HepG2 (cell line): ENCODE results near the gene CDHR5. TPM values are rescaled to one million over a fixed set of nuclear protein-coding genes. Genes with fewer than 3 reads are reported as not detected.

Source experiments
- DMAP1 ChIP-seq: IDR thresholded peaks from 2 replicates; pipeline ENCODE4 v1.6.1; 2016
- FOXA3 ChIP-seq: IDR thresholded peaks from 2 replicates; pipeline ENCODE4 v1.6.1; 2016; ENCODE audit warnings: missing genetic modification reagents, missing compliant biosample characterization
- FOXM1 ChIP-seq: sonication (generic); formaldehyde crosslinking; IDR thresholded peaks from 2 replicates; pipeline ENCODE4 v1.5.0; 2020; ENCODE audit warnings: missing genetic modification reagents
- GTF3A ChIP-seq: sonication (generic); formaldehyde crosslinking; conservative IDR thresholded peaks from 2 replicates; pipeline ENCODE4 v1.4.0; 2020; ENCODE audit warnings: mild to moderate bottlenecking, missing genetic modification reagents
- JUND ChIP-seq: sonication (generic); formaldehyde crosslinking; IDR thresholded peaks from 2 replicates; pipeline ENCODE4 v1.8.0; 2022; ENCODE audit warnings: mild to moderate bottlenecking, missing genetic modification reagents
- NFE2L1 ChIP-seq: sonication (generic); formaldehyde crosslinking; IDR thresholded peaks from 2 replicates; pipeline ENCODE4 v1.4.0; 2020; ENCODE audit warnings: missing genetic modification reagents, mild to moderate bottlenecking, borderline replicate concordance
- NR2F1 ChIP-seq, 2 experiments: fragments of 450-650 bp in 1 of 2; formaldehyde crosslinking in 1 of 2; IDR thresholded peaks; 2 replicates each; pipeline versions ENCODE4 v1.5.0 to v1.6.1; 2016 to 2020; ENCODE audit warnings: mild to moderate bottlenecking in 1 of 2, missing compliant biosample characterization in 1 of 2, missing genetic modification reagents in 1 of 2, moderate library complexity in 1 of 2
- PHF8 ChIP-seq: sonication (generic); formaldehyde crosslinking; IDR thresholded peaks from 2 replicates; pipeline ENCODE4 v1.5.0; 2020; ENCODE audit warnings: missing genetic modification reagents
- SIX4 ChIP-seq: sonication (generic); formaldehyde crosslinking; IDR thresholded peaks from 2 replicates; pipeline ENCODE4 v1.4.0; 2020; ENCODE audit warnings: missing genetic modification reagents
- SMAD9 ChIP-seq: sonication (generic); formaldehyde crosslinking; IDR thresholded peaks from 2 replicates; pipeline ENCODE4 v1.5.1; 2020; ENCODE audit warnings: mild to moderate bottlenecking, missing genetic modification reagents
- TARDBP ChIP-seq: sonication (generic); formaldehyde crosslinking; IDR thresholded peaks from 2 replicates; pipeline ENCODE4 v1.8.0; 2022; ENCODE audit warnings: mild to moderate bottlenecking, missing genetic modification reagents
- ZBTB3 ChIP-seq: sonication (generic); formaldehyde crosslinking; IDR thresholded peaks from 2 replicates; pipeline ENCODE4 v1.4.0; 2020; ENCODE audit warnings: low read depth, mild to moderate bottlenecking, moderate library complexity, missing genetic modification reagents, borderline replicate concordance
- ZBTB8A ChIP-seq: sonication (generic); formaldehyde crosslinking; IDR thresholded peaks from 2 replicates; pipeline ENCODE4 v1.4.0; 2020; ENCODE audit warnings: mild to moderate bottlenecking, low read depth, missing genetic modification reagents, borderline replicate concordance
- ZFX ChIP-seq: sonication (generic); formaldehyde crosslinking; IDR thresholded peaks from 2 replicates; pipeline ENCODE4 v1.4.0; 2020; ENCODE audit warnings: mild to moderate bottlenecking, low read depth, missing genetic modification reagents, moderate library complexity
- ZNF253 ChIP-seq: sonication (generic); formaldehyde crosslinking; IDR thresholded peaks from 2 replicates; pipeline ENCODE4 v1.8.0; 2022; ENCODE audit warnings: mild to moderate bottlenecking, missing genetic modification reagents, borderline replicate concordance
- ZNF615 ChIP-seq: sonication (generic); formaldehyde crosslinking; IDR thresholded peaks from 2 replicates; pipeline ENCODE4 v1.5.0; 2020; ENCODE audit warnings: mild to moderate bottlenecking, missing genetic modification reagents, borderline replicate concordance
- ZNF616 ChIP-seq: sonication (generic); formaldehyde crosslinking; IDR thresholded peaks from 2 replicates; pipeline ENCODE4 v1.5.0; 2020; ENCODE audit warnings: low read depth, mild to moderate bottlenecking, missing genetic modification reagents
- polyA plus RNA-seq, 8 experiments: library from polyadenylated mRNA; depleted of rRNA in 3 of 8; stranded (reverse) in 7 of 8; unstranded in 1 of 8; fragments of >200 nt; fragmentation: Illumina TruSeq in 4 of 8; extraction: Trizol in 4 of 8; gene quantifications; 2 replicates each; pipeline versions ENCODE4 v1.2.1 to v1.2.3, GENCODE V29; 2011 to 2016; ENCODE audit warnings: low read depth in 4 of 8, missing spikeins in 1 of 8, mixed read lengths in 1 of 8; ENCODE audit not compliant: insufficient read depth in 1 of 8
- total RNA-seq, 5 experiments: library from RNA; depleted of rRNA; stranded (reverse); fragments of >200 nt; fragmentation: Illumina TruSeq; extraction: Trizol; gene quantifications; 2 replicates each; pipeline ENCODE4 v1.2.3, GENCODE V29; 2016; ENCODE audit warnings: low read depth in 1 of 5
- TF ChIP-seq, protein P1 (sequence below): sonication (generic); formaldehyde crosslinking; IDR thresholded peaks from 2 replicates; pipeline ENCODE4 v1.4.0; 2020; ENCODE audit warnings: mild to moderate bottlenecking, missing genetic modification reagents, borderline replicate concordance
- TF ChIP-seq, protein P2 (sequence below): IDR thresholded peaks from 2 replicates; pipeline ENCODE4 v1.6.1; 2016; ENCODE audit warnings: low read depth, borderline replicate concordance
- TF ChIP-seq, protein P3 (sequence below): sonication (generic); formaldehyde crosslinking; IDR thresholded peaks from 2 replicates; pipeline ENCODE4 v1.5.0; 2020; ENCODE audit warnings: missing genetic modification reagents, mild to moderate bottlenecking, borderline replicate concordance
- TF ChIP-seq, protein P4 (sequence below): sonication (generic); formaldehyde crosslinking; IDR thresholded peaks from 2 replicates; pipeline ENCODE4 v1.4.0; 2020; ENCODE audit warnings: missing genetic modification reagents

CDHR5 gene
- total and polyA plus RNA-seq, 2 of the 13 experiments (the other 11 are each of a cell fraction or from before 2014, with no cell fraction given): 0.46 to 0.71 TPM

DNA sequence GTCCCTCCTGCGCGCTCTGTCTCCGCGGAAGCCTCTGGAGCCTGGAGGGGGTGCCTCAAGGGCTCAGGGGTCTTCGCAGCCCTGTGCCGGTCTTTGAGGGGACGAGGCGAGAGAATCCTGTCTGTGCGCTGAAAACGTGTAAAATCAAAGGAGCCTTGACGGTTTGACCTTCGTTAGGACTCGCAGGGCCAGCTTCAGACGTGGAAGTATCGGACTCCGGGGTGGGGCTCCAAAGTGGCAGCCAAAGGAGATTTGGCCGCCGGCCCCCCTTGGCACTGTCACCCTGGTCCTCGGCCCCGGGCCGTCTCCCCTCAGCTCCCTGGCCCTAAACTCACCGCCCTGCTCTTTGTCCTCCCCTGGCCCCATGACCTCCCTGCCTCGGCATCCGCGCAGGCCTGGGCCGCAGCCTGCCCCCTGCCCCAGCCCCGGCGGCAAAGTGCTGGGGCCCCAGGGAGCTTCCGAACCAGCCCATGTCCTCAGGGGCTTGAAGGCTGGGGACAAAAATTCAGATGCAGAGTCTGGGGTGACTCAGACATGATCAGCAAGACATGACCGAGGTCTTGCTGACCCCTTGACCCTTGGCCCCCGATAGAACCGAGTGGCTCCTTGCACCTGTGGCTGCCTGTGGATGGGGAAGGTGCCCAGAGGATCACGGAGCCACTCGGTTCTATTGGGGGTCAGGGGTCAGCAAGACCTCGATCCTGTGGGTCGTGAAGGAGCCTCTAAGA, 55.4 kb downstream of the CDHR5 start (continued):
- TF ChIP-seq, protein P1, sequence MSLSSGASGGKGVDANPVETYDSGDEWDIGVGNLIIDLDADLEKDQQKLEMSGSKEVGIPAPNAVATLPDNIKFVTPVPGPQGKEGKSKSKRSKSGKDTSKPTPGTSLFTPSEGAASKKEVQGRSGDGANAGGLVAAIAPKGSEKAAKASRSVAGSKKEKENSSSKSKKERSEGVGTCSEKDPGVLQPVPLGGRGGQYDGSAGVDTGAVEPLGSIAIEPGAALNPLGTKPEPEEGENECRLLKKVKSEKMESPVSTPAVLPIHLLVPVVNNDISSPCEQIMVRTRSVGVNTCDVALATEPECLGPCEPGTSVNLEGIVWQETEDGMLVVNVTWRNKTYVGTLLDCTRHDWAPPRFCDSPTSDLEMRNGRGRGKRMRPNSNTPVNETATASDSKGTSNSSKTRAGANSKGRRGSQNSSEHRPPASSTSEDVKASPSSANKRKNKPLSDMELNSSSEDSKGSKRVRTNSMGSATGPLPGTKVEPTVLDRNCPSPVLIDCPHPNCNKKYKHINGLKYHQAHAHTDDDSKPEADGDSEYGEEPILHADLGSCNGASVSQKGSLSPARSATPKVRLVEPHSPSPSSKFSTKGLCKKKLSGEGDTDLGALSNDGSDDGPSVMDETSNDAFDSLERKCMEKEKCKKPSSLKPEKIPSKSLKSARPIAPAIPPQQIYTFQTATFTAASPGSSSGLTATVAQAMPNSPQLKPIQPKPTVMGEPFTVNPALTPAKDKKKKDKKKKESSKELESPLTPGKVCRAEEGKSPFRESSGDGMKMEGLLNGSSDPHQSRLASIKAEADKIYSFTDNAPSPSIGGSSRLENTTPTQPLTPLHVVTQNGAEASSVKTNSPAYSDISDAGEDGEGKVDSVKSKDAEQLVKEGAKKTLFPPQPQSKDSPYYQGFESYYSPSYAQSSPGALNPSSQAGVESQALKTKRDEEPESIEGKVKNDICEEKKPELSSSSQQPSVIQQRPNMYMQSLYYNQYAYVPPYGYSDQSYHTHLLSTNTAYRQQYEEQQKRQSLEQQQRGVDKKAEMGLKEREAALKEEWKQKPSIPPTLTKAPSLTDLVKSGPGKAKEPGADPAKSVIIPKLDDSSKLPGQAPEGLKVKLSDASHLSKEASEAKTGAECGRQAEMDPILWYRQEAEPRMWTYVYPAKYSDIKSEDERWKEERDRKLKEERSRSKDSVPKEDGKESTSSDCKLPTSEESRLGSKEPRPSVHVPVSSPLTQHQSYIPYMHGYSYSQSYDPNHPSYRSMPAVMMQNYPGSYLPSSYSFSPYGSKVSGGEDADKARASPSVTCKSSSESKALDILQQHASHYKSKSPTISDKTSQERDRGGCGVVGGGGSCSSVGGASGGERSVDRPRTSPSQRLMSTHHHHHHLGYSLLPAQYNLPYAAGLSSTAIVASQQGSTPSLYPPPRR: no peak
- TF ChIP-seq SMAD9 (CRISPR knock-in tag) (no peak), NR2F1 (CRISPR knock-in tag; IDR thresholded peaks at IDR 0.05) (peak in 1 of 2 experiments; percentile 66; a peak in 1 of 4 replicates), ZNF253 (CRISPR knock-in tag) (no peak), ZNF615 (CRISPR knock-in tag) (no peak), ZFX (CRISPR knock-in tag) (peak; percentile 84), FOXM1 (CRISPR knock-in tag) (no peak), SIX4 (CRISPR knock-in tag) (no peak), FOXA3 (CRISPR knock-in tag) (no peak), ZBTB8A (CRISPR knock-in tag) (no peak), DMAP1 (CRISPR knock-in tag) (no peak), PHF8 (no peak), JUND (CRISPR knock-in tag) (0 out of 2 replicates have a peak, but pooled peaks have one; percentile 41), ZBTB3 (CRISPR knock-in tag) (no peak), TARDBP (CRISPR knock-in tag) (peak; percentile 33; the same call in 1 of the 2 replicates), NFE2L1 (no peak), GTF3A (CRISPR knock-in tag) (no peak), ZNF616 (0 out of 2 replicates have a peak, but pooled peaks have one; percentile 20)
- TF ChIP-seq, protein P2, sequence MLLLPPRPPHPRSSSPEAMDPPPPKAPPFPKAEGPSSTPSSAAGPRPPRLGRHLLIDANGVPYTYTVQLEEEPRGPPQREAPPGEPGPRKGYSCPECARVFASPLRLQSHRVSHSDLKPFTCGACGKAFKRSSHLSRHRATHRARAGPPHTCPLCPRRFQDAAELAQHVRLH (CRISPR knock-in tag): no peak
- TF ChIP-seq, protein P3, sequence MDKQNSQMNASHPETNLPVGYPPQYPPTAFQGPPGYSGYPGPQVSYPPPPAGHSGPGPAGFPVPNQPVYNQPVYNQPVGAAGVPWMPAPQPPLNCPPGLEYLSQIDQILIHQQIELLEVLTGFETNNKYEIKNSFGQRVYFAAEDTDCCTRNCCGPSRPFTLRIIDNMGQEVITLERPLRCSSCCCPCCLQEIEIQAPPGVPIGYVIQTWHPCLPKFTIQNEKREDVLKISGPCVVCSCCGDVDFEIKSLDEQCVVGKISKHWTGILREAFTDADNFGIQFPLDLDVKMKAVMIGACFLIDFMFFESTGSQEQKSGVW (CRISPR knock-in tag): no peak
- TF ChIP-seq, protein P4, sequence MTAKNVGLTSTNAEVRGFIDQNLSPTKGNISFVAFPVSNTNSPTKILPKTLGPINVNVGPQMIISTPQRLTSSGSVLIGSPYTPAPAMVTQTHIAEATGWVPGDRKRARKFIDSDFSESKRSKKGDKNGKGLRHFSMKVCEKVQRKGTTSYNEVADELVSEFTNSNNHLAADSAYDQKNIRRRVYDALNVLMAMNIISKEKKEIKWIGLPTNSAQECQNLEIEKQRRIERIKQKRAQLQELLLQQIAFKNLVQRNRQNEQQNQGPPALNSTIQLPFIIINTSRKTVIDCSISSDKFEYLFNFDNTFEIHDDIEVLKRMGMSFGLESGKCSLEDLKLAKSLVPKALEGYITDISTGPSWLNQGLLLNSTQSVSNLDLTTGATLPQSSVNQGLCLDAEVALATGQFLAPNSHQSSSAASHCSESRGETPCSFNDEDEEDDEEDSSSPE: peak; percentile 24; the same call in 1 of the 2 replicates
